Transverse colon (tissue), 4 donors: ENCODE results near the gene RASGRP1. TPM values are rescaled to one million over a fixed set of nuclear protein-coding genes. Genes with fewer than 3 reads are reported as not detected.

Experiments used
- DNase-seq: peaks from one replicate; pipeline ENCODE4 v3.0.0-alpha.2; 2019
- H3K27ac ChIP-seq, 4 donors: fragments of 200-600 bp; sonication (generic); 2 replicates each; pipeline ENCODE4 v1.5.1; 2016 to 2018; ENCODE audit warnings: inconsistent platforms in 4 of 4
- H3K27me3 ChIP-seq: fragments of 200-600 bp; sonication (generic); 2 replicates; pipeline ENCODE4 v1.5.1; 2017; ENCODE audit warnings: inconsistent platforms
- H3K36me3 ChIP-seq, 4 donors: fragments of 200-600 bp; sonication (generic); 2 replicates each; pipeline ENCODE4 v1.5.1; 2017 to 2019; ENCODE audit warnings: inconsistent platforms in 4 of 4
- H3K4me1 ChIP-seq, 4 donors: fragments of 200-600 bp; sonication (generic); 2 replicates each; pipeline ENCODE4 v1.5.1; 2017 to 2020; ENCODE audit warnings: inconsistent platforms in 4 of 4
- H3K4me3 ChIP-seq, 4 donors: fragments of 200-600 bp; sonication (generic); 1 replicate in 1 of 4; 2 replicates in 3 of 4; pipeline versions ENCODE4 v1.5.1 to v1.6.1; 2017 to 2019; ENCODE audit warnings: inconsistent platforms in 4 of 4
- H3K9me3 ChIP-seq, 2 donors: fragments of 200-600 bp; sonication (generic); 2 replicates each; pipeline ENCODE4 v1.5.1; 2017 to 2019; ENCODE audit warnings: inconsistent platforms in 2 of 2
- CTCF ChIP-seq, 5 experiments: fragments of 200-600 bp in 3 of 5; fragments of 450-650 bp in 2 of 5; sonication (generic) in 3 of 5; IDR thresholded peaks; 1 replicate in 2 of 5; 2 replicates in 3 of 5; pipeline ENCODE4 v1.5.1; 2016 to 2017; ENCODE audit warnings: antibody characterized with exemption in 5 of 5, inconsistent platforms in 3 of 5, mild to moderate bottlenecking in 2 of 5, moderate library complexity in 1 of 5
- EP300 ChIP-seq: sonication (generic); formaldehyde crosslinking; IDR thresholded peaks from one replicate; pipeline ENCODE4 v1.6.1; 2017; ENCODE audit warnings: antibody characterized with exemption, low read depth
- POLR2A ChIP-seq: fragments of 450-650 bp; IDR thresholded peaks from one replicate; pipeline ENCODE4 v1.6.1; 2016; ENCODE audit warnings: antibody characterized with exemption, mild to moderate bottlenecking, moderate library complexity
- POLR2AphosphoS5 ChIP-seq, 3 donors: sonication (generic); formaldehyde crosslinking; IDR thresholded peaks; one replicate each; pipeline ENCODE4 v1.6.1; 2016; ENCODE audit warnings: antibody characterized with exemption in 3 of 3
- WGBS, 2 donors: methylation state at CpG; one replicate each; pipeline ENCODE4 v1.1.5; 2018; ENCODE audit warnings: low coverage in 1 of 2; 5-methylcytosine and 5-hydroxymethylcytosine counted together
- in situ Hi-C, 4 donors: fragments of 200-750 bp; cut with MboI; loops; one replicate each; pipeline versions ENCODE4 v1.15.0 to v1.15.1; 2017; ENCODE audit warnings: low sequenced_read_pairs in 3 of 4, low pct_ligation_motif_present in 1 of 4, low pct_unique_long_range_greater_than_20kb in 1 of 4
- intact Hi-C: fragments of 100-400 bp; cut with DNase I; formaldehyde crosslinking; loops from one replicate; pipeline ENCODE4 v1.15.1; 2023; ENCODE audit warnings: low total_unique reads
- total RNA-seq, 4 donors: library from RNA; depleted of rRNA; stranded (reverse); fragments of >200 nt; gene quantifications; one replicate each; pipeline ENCODE4 v1.1.0, GENCODE V29; 2016

Gene RASGRP1
- total RNA-seq, 4 donors from 2014 or later = 0.40 to 10.8 (median 2.3) TPM

GRCh38 chr15:38521316-38521715, 43.3 kb downstream of the RASGRP1 start:
- intact Hi-C loops (no loop called here), in situ Hi-C loops (no loop called here)
- no peaks in the 10 kb centered on the region for H3K27me3 ChIP-seq
- DNase-seq = no peak
- no peaks in the 10 kb centered on the region for H3K36me3 ChIP-seq
- H3K27ac ChIP-seq = no peak overlapping the region
- H3K9me3 ChIP-seq = no peaks in the 10 kb centered on the region
- TF ChIP-seq CTCF (IDR thresholded peaks at IDR 0.05) = no peak
- TF ChIP-seq EP300 = no peak
- no peak for TF ChIP-seq POLR2A
- TF ChIP-seq POLR2AphosphoS5 (IDR thresholded peaks at IDR 0.05) = no peak
- H3K4me3 ChIP-seq = no peak overlapping the region
- WGBS, 2 donors = 56 to 74% methylated on average over 5 of the region's 5 CpGs
- no peaks in the 10 kb centered on the region for H3K4me1 ChIP-seq

- H3K4me3 ChIP-seq = no peak overlapping the region
- no peak for TF ChIP-seq POLR2A
- intact Hi-C loops = no loop called here
- no peaks in the 10 kb centered on the region for H3K36me3 ChIP-seq
- WGBS, 2 donors = 98 to 100% methylated on average over 1 to 3 of the region's 3 CpGs
- H3K27me3 ChIP-seq = no peaks in the 10 kb centered on the region
- H3K4me1 ChIP-seq = no peaks in the 10 kb centered on the region
- H3K9me3 ChIP-seq = no peaks in the 10 kb centered on the region
- in situ Hi-C loops = no loop called here
- DNase-seq = no peak
- H3K27ac ChIP-seq = no peak overlapping the region
Measured at GRCh38 chr15:38520035-38520434, 44.6 kb downstream of the RASGRP1 start.

GRCh38 chr15:38518084-38518483, 46.5 kb downstream of the RASGRP1 start:
- H3K9me3 ChIP-seq = no peaks in the 10 kb centered on the region
- H3K4me3 ChIP-seq = no peak overlapping the region
- H3K4me1 ChIP-seq = no peaks in the 10 kb centered on the region
- H3K27me3 ChIP-seq = no peaks in the 10 kb centered on the region
- DNase-seq = no peak
- 96% methylated on average over 4 of the region's 4 CpGs; no CpG with 5 or more reads in 1 of the 2 donors for WGBS, 2 donors
- intact Hi-C loops = no loop called here
- in situ Hi-C loops = no loop called here
- H3K27ac ChIP-seq = no peak overlapping the region
- H3K36me3 ChIP-seq = no peaks in the 10 kb centered on the region
- TF ChIP-seq POLR2A = no peak
- no peak for TF ChIP-seq CTCF (IDR thresholded peaks at IDR 0.05)
- no peak for TF ChIP-seq EP300
- no peak for TF ChIP-seq POLR2AphosphoS5 (IDR thresholded peaks at IDR 0.05)

GRCh38 chr15:38517312-38517975, 47.2 kb downstream of the RASGRP1 start:
- WGBS, 2 donors = 70 to 80% methylated on average over 2 of the region's 2 CpGs
- DNase-seq = no peak
- TF ChIP-seq EP300 (no peak), CTCF (IDR thresholded peaks at IDR 0.05) (no peak), POLR2AphosphoS5 (IDR thresholded peaks at IDR 0.05) (no peak), POLR2A (no peak)
- Histone ChIP-seq H3K36me3 (no peaks in the 10 kb centered on the region), H3K27me3 (no peaks in the 10 kb centered on the region), H3K27ac (no peak overlapping the region), H3K9me3 (no peaks in the 10 kb centered on the region), H3K4me1 (no peaks in the 10 kb centered on the region), H3K4me3 (no peak overlapping the region)
- intact Hi-C loops (no loop called here), in situ Hi-C loops (no loop called here)

GRCh38 chr15:38516626-38517025, 48.0 kb downstream of the RASGRP1 start:
- intact Hi-C loops (no loop called here), in situ Hi-C loops (no loop called here)
- no peak for TF ChIP-seq EP300
- TF ChIP-seq POLR2AphosphoS5 (IDR thresholded peaks at IDR 0.05) = no peak
- Histone ChIP-seq H3K4me1 (no peaks in the 10 kb centered on the region), H3K36me3 (no peaks in the 10 kb centered on the region), H3K4me3 (no peak overlapping the region), H3K27me3 (no peaks in the 10 kb centered on the region), H3K9me3 (no peaks in the 10 kb centered on the region), H3K27ac (no peak overlapping the region)
- no peak for DNase-seq
- WGBS, 2 donors = 79 to 89% methylated on average over 2 to 5 of the region's 5 CpGs
